GM11168 (cell line): ENCODE results near the gene PPP1R16B.

ENCODE experiments used
- in situ Hi-C: fragments of 300-500 bp; cut with MboI; formaldehyde crosslinking; loops from one replicate; pipeline ENCODE4 v1.12.0; 2022; ENCODE audit warnings: low sequenced_read_pairs; ENCODE audit not compliant: unreplicated experiment

Gene PPP1R16B

GRCh38 chr20:38818113-38819065 is 12.9 kb downstream of the PPP1R16B start:
- in situ Hi-C loops = no loop called here

GRCh38 chr20:38825571-38825900 is 20.0 kb downstream of the PPP1R16B start:
- in situ Hi-C loops = no loop called here

DNA sequence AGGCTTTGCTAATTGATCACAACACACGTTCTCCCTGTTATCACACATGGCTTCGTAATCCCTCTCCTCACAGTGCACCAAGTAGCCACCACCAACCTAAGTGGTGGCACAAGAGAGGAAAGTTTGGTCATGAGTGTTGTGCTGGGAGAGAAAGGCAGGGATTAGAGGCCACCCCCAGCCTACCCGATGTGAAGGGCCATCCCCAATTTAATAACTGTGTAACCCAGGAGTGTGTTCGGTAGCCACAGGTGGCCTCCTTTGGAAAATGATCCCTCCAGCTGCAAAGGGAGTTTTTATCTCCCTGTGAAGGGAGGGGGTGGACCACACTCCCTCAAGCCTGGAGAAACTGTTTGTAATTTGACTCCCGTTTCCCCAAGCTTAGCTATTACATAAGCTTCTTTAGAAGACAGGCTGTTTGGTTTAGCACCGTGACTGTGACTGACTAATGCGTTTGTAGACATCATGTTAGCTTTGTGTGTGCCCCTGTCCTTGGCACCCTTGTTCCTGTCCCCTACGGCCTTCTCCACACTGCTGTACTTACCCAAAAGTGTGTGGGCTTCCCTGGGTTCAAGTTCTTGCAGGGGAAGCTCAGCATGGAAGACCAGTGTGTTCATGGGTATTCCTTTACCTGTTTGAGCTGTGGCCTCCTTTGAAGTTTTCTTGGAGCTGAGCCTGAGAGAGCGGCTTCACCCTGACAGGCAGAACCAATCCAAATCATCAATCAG is 20.6 kb downstream of the PPP1R16B start:
- in situ Hi-C loops = no loop called here

- in situ Hi-C loops = no loop called here
Observed at GRCh38 chr20:38827770-38828281, 22.3 kb downstream of the PPP1R16B start.

DNA sequence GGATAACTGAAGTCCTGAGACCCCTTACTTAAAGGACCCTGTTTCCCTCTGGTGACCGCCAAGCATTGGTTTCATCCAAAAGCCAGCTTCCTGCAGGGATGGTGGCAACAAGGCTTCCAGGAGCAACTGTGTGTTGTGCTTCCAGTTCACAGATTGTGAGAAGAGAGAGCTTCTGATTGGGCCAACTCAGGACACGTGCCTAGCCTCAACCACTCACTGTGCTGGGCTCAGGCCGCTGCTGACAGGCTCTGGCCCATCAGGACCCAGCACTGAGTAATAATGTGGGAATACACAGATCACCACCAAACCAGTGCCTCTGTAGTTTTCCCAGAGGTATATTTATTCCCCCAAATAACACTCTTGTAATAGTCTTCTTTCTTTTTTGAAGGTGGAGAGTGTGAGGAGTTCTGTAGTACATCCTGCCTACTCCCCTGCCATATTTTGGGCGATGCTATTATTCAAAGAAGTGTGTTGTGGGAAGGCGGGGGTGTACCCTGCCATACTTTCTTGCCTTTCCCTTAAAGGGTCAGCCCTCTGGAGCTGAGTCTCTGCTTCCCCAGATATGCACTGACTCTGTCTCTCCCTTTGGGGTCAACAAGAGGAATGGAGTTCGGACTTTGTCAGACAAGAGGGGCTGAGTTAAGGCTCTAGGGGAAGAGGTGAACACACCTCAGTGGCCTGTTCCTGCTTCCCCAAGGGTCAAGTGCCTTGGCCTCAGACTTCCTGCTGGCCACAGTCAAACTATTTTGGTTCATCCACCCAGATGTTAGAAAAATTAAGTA is 23.2 kb downstream of the PPP1R16B start:
- in situ Hi-C loops = no loop called here

GRCh38 chr20:38829296-38829875 is 23.9 kb downstream of the PPP1R16B start:
- in situ Hi-C loops = no loop called here

DNA sequence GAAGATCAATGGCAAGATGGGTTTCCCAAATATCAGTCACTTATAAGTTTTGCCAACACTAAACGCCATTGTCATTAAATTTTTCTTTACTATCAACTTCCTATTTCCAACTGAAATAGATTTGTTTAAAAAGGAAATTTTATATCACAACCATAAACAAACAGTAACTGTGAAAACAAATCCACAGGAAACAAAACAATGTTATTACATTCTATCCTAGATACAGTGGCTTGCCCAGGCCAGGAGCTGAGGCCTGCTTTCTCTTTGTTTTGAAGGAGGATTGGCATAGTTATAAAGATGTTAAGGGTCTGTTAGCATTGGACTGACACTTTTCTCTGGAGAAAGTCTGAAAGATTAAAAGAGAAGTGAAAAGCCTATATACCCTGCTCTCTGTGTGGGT is 24.9 kb downstream of the PPP1R16B start:
- in situ Hi-C loops = no loop called here

- in situ Hi-C loops = no loop called here
Observed at GRCh38 chr20:38831049-38831691, 25.7 kb downstream of the PPP1R16B start.

DNA sequence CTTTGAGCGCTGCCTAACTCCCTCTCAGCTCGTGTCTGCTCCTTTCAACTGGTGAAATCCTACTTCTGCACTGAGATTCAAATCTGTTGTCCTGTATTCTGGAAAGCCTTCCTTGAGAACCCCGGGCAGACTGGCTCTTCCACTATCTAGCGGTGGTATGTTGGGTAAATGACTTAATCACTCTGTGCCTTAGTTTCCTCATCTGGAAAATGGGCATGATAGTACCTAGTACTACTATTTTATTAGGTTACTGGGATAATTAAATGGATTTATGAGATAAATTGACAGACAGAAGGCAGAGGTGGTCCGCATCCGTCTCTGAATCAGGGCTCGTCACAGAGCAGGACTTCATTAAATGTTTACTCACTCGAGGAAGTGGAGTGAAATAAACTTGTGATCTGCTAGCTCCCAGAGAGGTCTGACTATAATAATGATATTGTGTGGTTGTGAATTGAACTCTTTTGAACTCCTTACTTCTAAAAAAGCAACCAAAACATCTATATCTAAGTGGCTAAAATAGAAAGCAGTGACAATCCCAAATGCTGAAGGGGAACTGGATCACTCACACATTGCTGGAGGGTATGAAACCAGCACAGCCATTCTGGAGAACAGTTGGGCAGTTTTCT is 26.6 kb downstream of the PPP1R16B start:
- in situ Hi-C loops = no loop called here

DNA sequence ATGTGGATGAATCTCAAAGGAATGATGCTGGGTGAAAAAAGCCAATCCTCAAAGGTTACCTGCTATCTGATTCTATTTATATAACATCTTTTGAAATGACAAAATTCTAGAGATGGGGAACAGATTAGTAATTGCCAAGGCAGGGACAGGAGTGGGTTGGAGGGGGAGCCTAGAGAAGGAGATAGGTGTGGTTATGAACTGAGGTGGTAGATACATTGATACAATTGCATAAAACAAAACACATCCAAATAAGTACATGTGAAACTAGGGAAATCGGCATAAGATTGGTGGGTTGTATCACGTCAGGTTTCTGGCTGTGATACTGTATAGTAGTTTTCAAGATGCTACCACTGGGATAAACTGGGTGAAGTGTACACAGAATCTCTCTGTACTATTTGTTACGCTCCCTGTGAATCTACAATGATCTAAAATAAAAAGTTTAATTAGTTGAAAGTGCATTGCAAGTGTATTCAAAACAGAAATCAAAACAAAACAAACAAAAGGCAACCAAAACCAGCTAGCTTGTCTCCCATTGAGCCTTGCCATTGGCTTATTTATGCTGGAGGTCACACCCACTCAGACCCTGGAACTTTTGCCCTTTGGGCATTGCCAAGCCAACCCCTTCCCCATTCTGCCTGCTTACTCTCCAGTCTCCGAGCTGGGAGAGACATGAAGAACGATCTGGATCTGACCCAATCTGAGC is 27.8 kb downstream of the PPP1R16B start:
- in situ Hi-C loops = no loop called here

DNA sequence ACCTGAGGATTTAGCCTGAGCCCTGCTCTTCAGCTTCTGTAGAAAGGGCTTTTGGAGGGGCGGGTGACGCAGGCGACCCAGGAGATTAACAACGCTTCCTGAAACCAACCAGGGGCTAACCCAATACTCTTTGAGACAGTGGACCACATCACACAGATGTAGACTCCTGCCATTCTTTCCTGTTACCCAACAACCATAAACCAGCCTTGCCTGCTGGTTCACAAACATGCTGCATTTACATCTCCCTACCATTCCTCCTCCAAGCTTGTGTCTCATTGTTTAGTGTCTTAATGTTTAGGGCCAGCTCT is 28.3 kb downstream of the PPP1R16B start:
- in situ Hi-C loops = no loop called here

GRCh38 chr20:38834868-38835267 is 29.4 kb downstream of the PPP1R16B start:
- in situ Hi-C loops = no loop called here

DNA sequence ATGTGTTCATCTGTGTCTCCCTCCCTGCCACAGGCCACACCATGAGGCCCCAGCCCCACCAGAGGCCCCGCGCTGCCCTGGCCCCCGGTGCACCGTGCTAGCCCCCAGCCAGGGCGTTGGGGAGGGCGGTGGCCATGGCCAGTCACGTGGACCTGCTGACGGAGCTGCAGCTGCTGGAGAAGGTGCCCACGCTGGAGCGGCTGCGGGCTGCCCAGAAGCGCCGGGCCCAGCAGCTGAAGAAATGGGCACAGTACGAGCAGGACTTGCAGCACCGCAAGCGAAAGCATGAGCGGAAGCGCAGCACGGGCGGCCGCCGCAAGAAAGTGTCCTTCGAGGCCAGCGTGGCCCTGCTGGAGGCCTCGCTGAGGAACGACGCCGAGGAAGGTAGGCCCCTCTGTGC is 30.3 kb downstream of the PPP1R16B start:
- in situ Hi-C loops = no loop called here

DNA sequence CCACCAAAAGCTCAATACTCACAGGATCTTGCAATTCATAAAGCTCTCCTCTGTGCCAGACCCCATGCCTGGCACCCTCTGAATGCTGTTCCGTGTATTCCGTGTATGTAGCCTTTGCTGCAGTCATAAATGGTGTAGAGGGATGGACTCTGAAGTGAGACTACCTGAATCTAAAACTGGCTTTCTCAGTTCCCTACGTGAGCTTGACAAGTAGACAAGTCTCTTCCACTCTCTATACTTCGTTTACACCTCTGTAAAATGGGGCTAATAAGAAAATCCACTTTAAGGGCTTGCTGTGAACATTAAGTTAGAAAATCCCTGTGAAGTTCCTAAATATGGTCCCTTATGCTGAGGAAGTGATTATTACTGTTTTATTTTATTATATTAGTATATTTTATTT is 31.5 kb downstream of the PPP1R16B start:
- in situ Hi-C loops = no loop called here

GRCh38 chr20:38838326-38838725 is 32.8 kb downstream of the PPP1R16B start:
- in situ Hi-C loops = no loop called here

GRCh38 chr20:38839563-38839962 is 34.1 kb downstream of the PPP1R16B start:
- in situ Hi-C loops = no loop called here

GRCh38 chr20:38840053-38840893 is 34.8 kb downstream of the PPP1R16B start:
- in situ Hi-C loops = no loop called here

- in situ Hi-C loops = no loop called here
Observed at GRCh38 chr20:38840894-38841470, 35.5 kb downstream of the PPP1R16B start.
